GM12801 (cell line): ENCODE data around the gene EPHA2.

Experiments
- TF ChIP-seq, protein P1 (sequence below): IDR thresholded peaks from one replicate; pipeline ENCODE4 v1.5.1; 2011; ENCODE audit warnings: control low read depth; ENCODE audit not compliant: insufficient read length; ENCODE audit errors: extremely low read depth

Gene EPHA2

DNA sequence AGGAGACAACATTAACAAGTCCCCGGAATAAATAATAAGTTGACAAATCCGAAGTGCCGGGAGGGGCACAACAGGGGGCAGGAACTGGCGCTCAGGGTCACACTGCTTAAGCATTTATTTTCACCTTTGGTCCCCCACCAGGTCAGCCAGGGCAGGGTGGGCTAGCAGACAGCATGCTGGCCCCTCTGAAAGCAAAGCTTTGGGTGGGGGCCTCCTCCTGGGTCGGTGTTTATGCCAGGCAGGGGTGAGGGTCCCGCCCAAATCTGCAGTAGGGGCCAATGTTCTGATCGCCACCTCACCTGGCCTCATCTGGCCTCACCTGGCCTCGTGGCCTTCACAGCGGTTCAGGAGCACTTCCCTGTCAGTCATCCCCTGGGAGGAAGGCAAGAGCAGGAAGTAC, 74.2 kb downstream of the EPHA2 start:
- TF ChIP-seq, protein P1, sequence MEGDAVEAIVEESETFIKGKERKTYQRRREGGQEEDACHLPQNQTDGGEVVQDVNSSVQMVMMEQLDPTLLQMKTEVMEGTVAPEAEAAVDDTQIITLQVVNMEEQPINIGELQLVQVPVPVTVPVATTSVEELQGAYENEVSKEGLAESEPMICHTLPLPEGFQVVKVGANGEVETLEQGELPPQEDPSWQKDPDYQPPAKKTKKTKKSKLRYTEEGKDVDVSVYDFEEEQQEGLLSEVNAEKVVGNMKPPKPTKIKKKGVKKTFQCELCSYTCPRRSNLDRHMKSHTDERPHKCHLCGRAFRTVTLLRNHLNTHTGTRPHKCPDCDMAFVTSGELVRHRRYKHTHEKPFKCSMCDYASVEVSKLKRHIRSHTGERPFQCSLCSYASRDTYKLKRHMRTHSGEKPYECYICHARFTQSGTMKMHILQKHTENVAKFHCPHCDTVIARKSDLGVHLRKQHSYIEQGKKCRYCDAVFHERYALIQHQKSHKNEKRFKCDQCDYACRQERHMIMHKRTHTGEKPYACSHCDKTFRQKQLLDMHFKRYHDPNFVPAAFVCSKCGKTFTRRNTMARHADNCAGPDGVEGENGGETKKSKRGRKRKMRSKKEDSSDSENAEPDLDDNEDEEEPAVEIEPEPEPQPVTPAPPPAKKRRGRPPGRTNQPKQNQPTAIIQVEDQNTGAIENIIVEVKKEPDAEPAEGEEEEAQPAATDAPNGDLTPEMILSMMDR = no peak

DNA sequence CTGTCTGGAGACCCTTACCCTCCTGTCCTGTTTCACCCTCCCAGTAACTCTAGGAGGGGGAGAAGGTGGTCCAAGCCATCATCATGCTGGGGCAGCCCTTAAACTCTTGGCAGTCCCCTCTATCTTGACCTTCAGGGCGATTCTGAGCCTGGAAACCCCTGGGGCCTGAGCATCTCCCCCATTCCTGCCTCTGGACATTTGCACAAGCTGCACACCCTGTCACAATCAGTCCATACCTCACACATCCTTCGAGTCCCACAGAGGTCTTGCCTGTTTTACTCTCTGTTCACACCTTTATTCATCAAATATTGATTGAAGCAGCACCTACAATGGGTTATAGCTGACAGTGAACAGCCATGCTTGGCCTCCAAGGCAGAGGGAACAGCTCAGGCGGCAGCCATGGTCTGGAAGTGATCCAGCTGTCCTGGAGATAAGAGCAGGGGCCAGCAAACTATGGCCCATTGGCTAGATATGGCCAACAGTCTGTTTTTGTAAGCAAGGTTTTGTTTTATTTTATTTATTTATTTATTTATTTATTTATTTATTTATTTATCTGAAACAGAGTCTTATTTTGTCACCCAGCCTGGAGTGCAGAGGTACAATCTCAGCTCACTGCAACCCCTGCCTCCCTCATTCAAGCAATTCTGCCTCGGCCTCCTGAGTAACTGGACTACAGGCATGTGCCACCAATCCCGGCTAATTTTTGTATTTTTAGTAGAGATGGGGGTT, 75.3 kb downstream of the EPHA2 start:
- TF ChIP-seq, protein P1 = no peak

DNA sequence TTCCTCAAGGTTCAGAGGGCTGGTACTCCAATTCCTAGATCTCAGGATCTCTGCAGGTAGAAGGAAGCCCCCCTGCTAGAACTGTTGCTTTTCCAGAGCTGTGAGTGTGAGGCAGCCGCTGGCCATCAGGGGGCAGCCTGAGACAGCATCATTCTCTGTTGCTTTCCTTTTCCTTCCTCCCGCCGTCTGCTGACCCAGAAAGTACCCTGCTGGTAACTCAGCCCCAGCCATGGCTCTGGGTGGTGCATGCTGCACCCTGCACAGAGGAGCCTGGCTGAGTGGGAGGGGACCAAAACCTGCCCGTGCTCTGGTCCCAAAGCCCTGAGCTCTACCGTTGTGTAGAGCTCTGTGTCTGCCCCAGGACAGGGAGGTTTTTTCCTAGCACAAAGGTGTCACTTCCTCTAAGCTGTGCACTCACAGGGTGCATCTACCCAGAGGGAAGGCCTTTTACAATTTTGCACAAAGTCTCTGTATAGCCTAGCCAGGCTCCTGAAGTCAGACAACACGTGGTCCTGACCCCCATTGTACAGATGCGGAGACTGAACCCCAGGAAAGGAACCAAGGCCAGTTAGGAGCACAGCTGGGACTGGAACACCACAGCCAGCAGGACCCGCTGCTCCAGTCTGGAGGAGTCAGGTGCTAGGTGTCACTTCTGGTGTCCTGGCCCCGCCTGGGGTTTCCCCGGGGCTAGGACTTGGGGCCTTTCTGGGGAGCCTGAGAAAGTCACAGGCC, 76.8 kb downstream of the EPHA2 start:
- TF ChIP-seq, protein P1 = peak; percentile 38

DNA sequence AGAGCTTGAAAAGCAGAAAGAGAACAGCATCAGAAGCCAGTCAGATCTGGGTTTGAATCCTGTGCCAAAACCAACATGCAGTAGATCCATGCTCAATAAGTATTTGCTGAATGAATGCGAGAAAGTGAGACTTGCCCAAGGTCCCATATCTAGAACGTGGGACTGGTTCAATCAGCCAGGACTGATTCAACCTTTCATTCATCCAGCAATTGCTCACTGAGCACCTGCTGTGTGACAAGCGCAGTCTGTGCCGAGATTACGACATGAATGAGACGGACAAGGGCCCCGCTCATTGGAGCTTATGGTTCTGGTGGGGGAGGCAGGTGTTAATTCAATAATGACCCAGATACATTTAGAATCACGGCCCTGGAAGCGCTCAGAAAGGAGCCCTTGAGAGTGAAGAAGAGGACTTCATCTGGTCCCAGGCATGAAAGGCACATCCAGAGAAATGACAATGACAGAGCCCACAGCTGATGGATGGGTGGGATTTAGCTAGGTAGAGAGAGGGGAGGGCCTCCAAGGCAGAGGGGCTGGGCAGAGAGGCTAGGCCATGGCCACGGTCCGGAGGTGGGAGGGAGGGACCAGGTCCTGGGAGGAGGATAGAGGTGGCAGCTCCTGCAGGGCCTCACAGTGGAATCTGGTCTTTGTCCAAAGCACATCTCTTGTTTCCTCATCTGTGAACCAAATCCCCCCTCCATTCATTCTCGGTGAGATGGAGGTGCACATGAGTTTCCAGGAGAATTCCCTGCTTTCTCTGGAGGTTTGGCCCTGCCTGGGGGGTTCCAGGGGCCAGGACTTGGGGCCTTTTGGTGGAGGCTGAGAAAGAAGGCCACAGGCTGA, 78.2 kb downstream of the EPHA2 start:
- TF ChIP-seq, protein P1 = no peak

DNA sequence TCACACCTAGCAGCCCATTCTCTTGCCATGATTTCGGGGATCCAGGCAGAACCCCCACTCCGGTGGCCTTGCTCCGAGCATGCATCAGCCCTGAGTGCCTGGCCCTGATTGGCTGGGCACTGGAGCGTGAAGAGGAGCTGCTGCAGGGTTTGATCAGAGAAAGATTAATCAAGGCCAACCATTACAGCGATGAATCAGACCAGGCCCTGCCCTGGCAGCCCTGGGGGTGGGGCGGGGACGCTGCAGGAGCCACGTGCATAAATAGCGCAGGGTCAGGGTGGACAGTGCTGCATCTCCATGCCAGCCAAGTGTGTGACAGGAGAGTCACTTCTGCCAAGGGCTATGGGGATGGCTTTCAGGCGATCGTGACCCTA, 79.0 kb downstream of the EPHA2 start:
- TF ChIP-seq, protein P1 = no peak

DNA sequence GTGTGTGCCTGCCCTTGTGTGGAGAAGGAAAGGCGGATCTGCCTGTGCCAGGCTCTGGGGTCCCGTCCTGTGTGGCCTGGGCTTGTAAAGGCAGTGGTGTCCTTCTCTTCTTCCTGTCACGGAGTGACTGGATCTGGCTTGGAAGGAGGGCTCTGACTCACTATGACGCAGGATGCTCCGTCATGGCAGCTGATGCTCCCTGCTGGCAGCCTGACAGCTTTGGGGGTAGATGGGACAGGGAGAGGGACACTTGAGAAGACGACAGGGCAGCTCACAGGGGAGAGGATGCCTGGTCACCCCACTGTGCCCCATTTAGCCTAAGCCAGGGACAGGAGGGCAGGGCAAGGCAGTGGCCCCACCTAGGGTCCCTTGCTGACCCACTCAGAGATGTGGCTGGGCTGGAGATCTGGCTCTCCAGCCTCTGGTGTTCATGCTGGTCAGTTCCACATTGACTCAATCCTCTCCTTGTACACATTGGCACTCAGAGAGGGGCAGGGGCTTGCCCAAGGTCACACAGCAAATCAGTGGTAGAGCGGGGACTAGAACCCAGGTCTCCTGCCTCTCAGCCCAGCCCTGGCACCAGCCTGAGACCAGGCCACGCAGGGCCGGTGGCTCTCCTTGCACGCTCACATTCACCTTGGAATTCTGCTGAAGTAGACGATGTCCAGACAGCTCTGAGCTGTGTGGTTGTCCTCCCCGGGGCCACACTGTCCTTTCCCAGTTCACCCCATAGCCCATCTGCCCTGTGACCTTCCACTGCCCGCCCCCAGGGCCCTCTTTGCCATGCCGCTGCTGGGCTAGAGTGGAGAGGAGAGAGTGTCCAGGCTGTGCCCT, 79.6 kb downstream of the EPHA2 start:
- TF ChIP-seq, protein P1 = no peak
